Activated naive CD4-positive, alpha-beta T cell treated with anti-CD3 and anti-CD28 coated beads for 36 hours (primary cell): ENCODE measurements around the gene CKAP2L. TPM values are rescaled to one million over a fixed set of nuclear protein-coding genes. Genes with fewer than 3 reads are reported as not detected.
"Not testable (repeated sequence)": the region's sequence is repeated elsewhere in the genome, so short reads cannot be mapped to it uniquely, and the experiment has no call there.

ENCODE experiments used
- CTCF ChIA-PET: fragments of 350-600 bp; sonication (Branson Sonifier 250); formaldehyde crosslinking; loops from one replicate; lab custom pipeline; 2021; ENCODE audit warnings: antibody characterized with exemption; lab: Charles Lee
- DNase-seq: peaks from one replicate; pipeline ENCODE4 v3.0.0-alpha.2; 2020
- H3K27ac Mint-ChIP-seq: one replicate; pipeline ENCODE4 v1.8.0; 2021; ENCODE audit warnings: mild to moderate bottlenecking, mixed read lengths
- H3K27me3 Mint-ChIP-seq: one replicate; pipeline ENCODE4 v1.8.0; 2021; ENCODE audit warnings: low read depth, mixed read lengths
- H3K36me3 Mint-ChIP-seq: one replicate; pipeline ENCODE4 v1.8.0; 2021; ENCODE audit warnings: low read depth, mixed read lengths
- H3K4me1 Mint-ChIP-seq: one replicate; pipeline ENCODE4 v1.8.0; 2021; ENCODE audit warnings: low read depth, mixed read lengths
- H3K4me3 Mint-ChIP-seq: one replicate; pipeline ENCODE4 v1.8.0; 2021; ENCODE audit warnings: mild to moderate bottlenecking, moderate library complexity, mixed read lengths
- H3K9me3 Mint-ChIP-seq: one replicate; pipeline ENCODE4 v1.8.0; 2021; ENCODE audit warnings: mixed read lengths
- intact Hi-C: fragments of 100-400 bp; cut with micrococcal nuclease; formaldehyde crosslinking; loops from one replicate; pipeline ENCODE4 v1.15.1; 2023
- total RNA-seq, 2 experiments: library from RNA; stranded (reverse); gene quantifications; one replicate each; pipeline ENCODE4 v1.2.3, GENCODE V29; 2021

The CKAP2L gene
- total RNA-seq, 2 experiments from 2014 or later: 49.2 to 50.8 TPM

- H3K27me3 Mint-ChIP-seq: peaks cover 7% of the 10 kb centered on the region
- intact Hi-C loops: no loop called here
- H3K9me3 Mint-ChIP-seq: no peaks in the 10 kb centered on the region
- no peak overlapping the region for H3K27ac Mint-ChIP-seq
- CTCF ChIA-PET: interaction anchor here (0.6 to 1.5 kb wide), 2 partner anchors 15 to 343 kb away, joined by 3 to 6 read pairs; no protein-coding TSS in a partner anchor
- no peak overlapping the region for H3K4me3 Mint-ChIP-seq
- DNase-seq: no peak
- no peaks in the 10 kb centered on the region for H3K36me3 Mint-ChIP-seq
- H3K4me1 Mint-ChIP-seq: peaks cover 8% of the 10 kb centered on the region
These were observed 51.9 kb downstream of the CKAP2L start for GRCh38 chr2:112712465-112712864.

GRCh38 chr2:112710956-112711750 is 53.3 kb downstream of the CKAP2L start:
- no peak for DNase-seq
- Mint-ChIP-seq H3K36me3 (no peaks in the 10 kb centered on the region), H3K9me3 (no peaks in the 10 kb centered on the region), H3K4me3 (no peak overlapping the region), H3K27me3 (peaks cover 10% of the 10 kb centered on the region), H3K4me1 (peaks cover 12% of the 10 kb centered on the region), H3K27ac (no peak overlapping the region)
- CTCF ChIA-PET: interaction anchor here (1.5 kb wide), 1 partner anchor 16 kb away, joined by 6 read pairs; no protein-coding TSS in a partner anchor
- intact Hi-C loops: no loop called here

GRCh38 chr2:112709703-112710102 is 54.7 kb downstream of the CKAP2L start:
- intact Hi-C loops: no loop called here
- H3K4me1 Mint-ChIP-seq: peaks cover 15% of the 10 kb centered on the region
- no peak for DNase-seq
- CTCF ChIA-PET: interaction anchor here (1.2 to 1.5 kb wide), 3 partner anchors 19 to 84 kb away, joined by 3 to 4 read pairs (median 4); no protein-coding TSS in a partner anchor
- H3K4me3 Mint-ChIP-seq: no peak overlapping the region
- no peaks in the 10 kb centered on the region for H3K36me3 Mint-ChIP-seq
- H3K27ac Mint-ChIP-seq: no peak overlapping the region
- H3K9me3 Mint-ChIP-seq: no peaks in the 10 kb centered on the region
- H3K27me3 Mint-ChIP-seq: peaks cover 11% of the 10 kb centered on the region

- H3K4me1 Mint-ChIP-seq: peaks cover 15% of the 10 kb centered on the region
- intact Hi-C loops: loop anchor here (1.0 kb wide), 1 partner anchor 17 kb away; no protein-coding TSS in a partner anchor
- CTCF ChIA-PET: interaction anchor here (0.6 to 1.5 kb wide), 3 partner anchors 18 to 83 kb away, joined by 4 read pairs; no protein-coding TSS in a partner anchor
- no peak overlapping the region for H3K4me3 Mint-ChIP-seq
- H3K9me3 Mint-ChIP-seq: no peaks in the 10 kb centered on the region
- peaks cover 12% of the 10 kb centered on the region for H3K27me3 Mint-ChIP-seq
- no peaks in the 10 kb centered on the region for H3K36me3 Mint-ChIP-seq
- H3K27ac Mint-ChIP-seq: no peak overlapping the region
- no peak for DNase-seq
These were observed 55.4 kb downstream of the CKAP2L start for GRCh38 chr2:112708968-112709367.

GRCh38 chr2:112706947-112707346 is 57.5 kb downstream of the CKAP2L start:
- H3K27ac Mint-ChIP-seq, H3K36me3 Mint-ChIP-seq, intact Hi-C loops, H3K4me3 Mint-ChIP-seq, H3K9me3 Mint-ChIP-seq, DNase-seq: not testable (repeated sequence)
- CTCF ChIA-PET: interaction anchor here (0.8 to 1.4 kb wide), 6 partner anchors 14 to 107 kb away, joined by 3 to 4 read pairs (median 3); no protein-coding TSS in a partner anchor
- Mint-ChIP-seq H3K27me3 (peaks cover 12% of the 10 kb centered on the region), H3K4me1 (peaks cover 15% of the 10 kb centered on the region)

- Mint-ChIP-seq H3K27me3 (peaks cover 11% of the 10 kb centered on the region), H3K27ac (no peak overlapping the region), H3K9me3 (no peaks in the 10 kb centered on the region), H3K4me1 (peaks cover 15% of the 10 kb centered on the region), H3K4me3 (no peak overlapping the region), H3K36me3 (no peaks in the 10 kb centered on the region)
- intact Hi-C loops: no loop called here
- CTCF ChIA-PET: interaction anchor here (1.0 to 1.7 kb wide), 4 partner anchors 14 to 106 kb away, joined by 3 to 6 read pairs (median 3); no protein-coding TSS in a partner anchor
- DNase-seq: peak; percentile 77
These were observed 58.2 kb downstream of the CKAP2L start for GRCh38 chr2:112706170-112706664.

GRCh38 chr2:112705575-112705974 is 58.8 kb downstream of the CKAP2L start:
- CTCF ChIA-PET: interaction anchor here (0.7 to 1.7 kb wide), 3 partner anchors 21 to 106 kb away, joined by 3 to 6 read pairs (median 3); no protein-coding TSS in a partner anchor
- Mint-ChIP-seq H3K4me1 (peaks cover 15% of the 10 kb centered on the region), H3K27ac (no peak overlapping the region), H3K36me3 (no peaks in the 10 kb centered on the region), H3K27me3 (peaks cover 8% of the 10 kb centered on the region), H3K4me3 (no peak overlapping the region), H3K9me3 (no peaks in the 10 kb centered on the region)
- DNase-seq: no peak
- intact Hi-C loops: no loop called here

GRCh38 chr2:112703684-112704083 is 60.7 kb downstream of the CKAP2L start:
- Mint-ChIP-seq H3K27ac (no peak overlapping the region), H3K4me3 (no peak overlapping the region), H3K4me1 (peaks cover 15% of the 10 kb centered on the region), H3K36me3 (no peaks in the 10 kb centered on the region), H3K9me3 (no peaks in the 10 kb centered on the region), H3K27me3 (peaks cover 6% of the 10 kb centered on the region)
- DNase-seq: no peak
- CTCF ChIA-PET: interaction anchor here (0.6 kb wide), 1 partner anchor 53 kb away, joined by 3 read pairs; no protein-coding TSS in a partner anchor
- intact Hi-C loops: loop anchor here (5.0 kb wide), 1 partner anchor 181 kb away; no protein-coding TSS in a partner anchor

- peaks cover 3% of the 10 kb centered on the region for H3K27me3 Mint-ChIP-seq
- no peak for DNase-seq
- no peaks in the 10 kb centered on the region for H3K9me3 Mint-ChIP-seq
- no peaks in the 10 kb centered on the region for H3K36me3 Mint-ChIP-seq
- H3K4me1 Mint-ChIP-seq: peaks cover 2% of the 10 kb centered on the region
- intact Hi-C loops: loop anchor here (5.0 kb wide), 1 partner anchor 179 kb away; no protein-coding TSS in a partner anchor
- H3K27ac Mint-ChIP-seq: no peak overlapping the region
- H3K4me3 Mint-ChIP-seq: no peak overlapping the region
- CTCF ChIA-PET: interaction anchor here (1.2 kb wide), 1 partner anchor 75 kb away, joined by 3 read pairs; no protein-coding TSS in a partner anchor
These were observed 63.4 kb downstream of the CKAP2L start for GRCh38 chr2:112701052-112701451.

GRCh38 chr2:112699984-112700667 is 64.3 kb downstream of the CKAP2L start:
- no peak for DNase-seq
- CTCF ChIA-PET: interaction anchor here (0.6 to 1.7 kb wide), 3 partner anchors 15 to 573 kb away, joined by 3 to 5 read pairs (median 3); no protein-coding TSS in a partner anchor
- intact Hi-C loops: loop anchor here (5.0 kb wide), 1 partner anchor 178 kb away; no protein-coding TSS in a partner anchor
- no peaks in the 10 kb centered on the region for H3K4me1 Mint-ChIP-seq
- no peaks in the 10 kb centered on the region for H3K36me3 Mint-ChIP-seq
- no peak overlapping the region for H3K4me3 Mint-ChIP-seq
- no peaks in the 10 kb centered on the region for H3K9me3 Mint-ChIP-seq
- peaks cover 2% of the 10 kb centered on the region for H3K27me3 Mint-ChIP-seq
- H3K27ac Mint-ChIP-seq: no peak overlapping the region

GRCh38 chr2:112698834-112699515 is 65.4 kb downstream of the CKAP2L start:
- no peaks in the 10 kb centered on the region for H3K9me3 Mint-ChIP-seq
- no peaks in the 10 kb centered on the region for H3K4me1 Mint-ChIP-seq
- H3K27ac Mint-ChIP-seq: no peak overlapping the region
- no peaks in the 10 kb centered on the region for H3K27me3 Mint-ChIP-seq
- H3K36me3 Mint-ChIP-seq: no peaks in the 10 kb centered on the region
- CTCF ChIA-PET: interaction anchor here (1.1 to 1.7 kb wide), 3 partner anchors 14 to 97 kb away, joined by 3 to 5 read pairs (median 3); no protein-coding TSS in a partner anchor
- no peak overlapping the region for H3K4me3 Mint-ChIP-seq
- intact Hi-C loops: no loop called here
- DNase-seq: no peak
